ENCODE results near the gene NKX2-8.
"Not testable (repeated sequence)": the region's sequence is repeated elsewhere in the genome, so short reads cannot be mapped to it uniquely, and the experiment has no call there.

NKX2-8 gene

GRCh38 chr14:36579573-36580140 lies 2.8 kb downstream of the NKX2-8 start:
- Histone ChIP-seq H3K4me1 (ENCODE audit: insufficient read depth, low read length) (no peaks in the 10 kb centered on the region), H3K4me3 (ENCODE audit: low read length) (peak overlapping the region; percentile 29; the same call in 1 of the 2 replicates), H3K27ac (ENCODE audit: low read length) (no peak overlapping the region), H3K27me3 (ENCODE audit: insufficient read depth, low read length) (peaks cover 100% of the 10 kb centered on the region), H3K9me3 (ENCODE audit: insufficient read depth, low read depth, low read length) (no peaks in the 10 kb centered on the region; the same call in 1 of the 2 replicates), H3K9ac (ENCODE audit: low read depth, low read length) (no peak overlapping the region), H3K36me3 (ENCODE audit: insufficient read depth, low read depth, low read length) (no peaks in the 10 kb centered on the region)

DNA sequence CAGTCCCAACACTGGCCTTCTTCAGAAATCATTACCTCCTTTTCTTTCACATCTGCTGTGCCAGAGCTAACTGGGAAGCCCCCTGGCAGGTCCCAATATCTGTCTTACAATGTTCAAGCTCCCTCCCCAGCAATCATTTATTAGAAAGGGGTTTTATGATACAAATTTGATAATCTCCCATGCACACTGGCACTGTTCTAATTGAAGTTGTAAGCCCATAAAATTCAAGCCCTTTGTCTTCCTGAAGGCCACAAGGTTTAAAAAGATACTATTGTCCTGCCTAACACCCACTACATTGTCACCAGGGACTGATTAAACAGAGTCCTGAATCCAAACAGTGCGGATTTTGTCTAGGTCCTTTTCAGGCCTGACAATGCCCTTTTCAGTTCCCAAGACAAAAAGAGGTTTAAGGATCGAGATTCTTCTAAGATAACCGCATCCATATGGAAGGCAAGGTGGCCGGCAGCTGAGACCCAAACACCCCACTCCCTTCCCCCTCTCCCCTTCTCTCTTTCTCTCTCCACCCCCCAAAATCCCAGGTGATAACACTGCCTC lies 3.3 kb downstream of the NKX2-8 start:
- peaks cover 100% of the 10 kb centered on the region for H3K27me3 ChIP-seq (ENCODE audit: insufficient read depth, low read length)

DNA sequence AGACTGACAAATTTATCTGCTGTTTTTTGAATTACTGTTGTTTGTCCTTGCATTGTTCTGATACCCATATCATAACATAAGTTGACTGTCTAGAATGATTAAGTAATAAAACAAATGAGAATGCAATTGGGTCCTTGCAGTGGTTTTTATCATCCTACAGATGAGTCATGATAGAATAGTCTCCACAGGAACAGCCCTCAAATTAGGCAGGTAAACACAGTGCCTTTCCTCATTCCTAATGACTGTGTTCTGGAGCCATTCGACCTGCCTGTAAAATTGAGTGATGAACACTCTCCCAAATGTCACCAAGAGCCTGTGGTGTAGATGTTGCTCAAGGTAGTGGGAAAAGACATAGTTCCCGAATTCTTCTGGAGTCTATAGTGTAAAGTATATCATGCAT lies 12.3 kb downstream of the NKX2-8 start:
- Histone ChIP-seq H3K4me3 (ENCODE audit: low read length) (no peak overlapping the region), H3K36me3 (ENCODE audit: insufficient read depth, low read depth, low read length) (no peaks in the 10 kb centered on the region), H3K27me3 (ENCODE audit: insufficient read depth, low read length) (peaks cover 54% of the 10 kb centered on the region), H3K27ac (ENCODE audit: low read length) (no peak overlapping the region), H3K9me3 (ENCODE audit: insufficient read depth, low read depth, low read length) (no peaks in the 10 kb centered on the region), H3K4me1 (ENCODE audit: insufficient read depth, low read length) (no peaks in the 10 kb centered on the region), H3K9ac (ENCODE audit: low read depth, low read length) (no peak overlapping the region)

More for the DNA sequence above, 3.3 kb downstream of the NKX2-8 start:
- H3K36me3 ChIP-seq (ENCODE audit: insufficient read depth, low read depth, low read length) = no peaks in the 10 kb centered on the region
- H3K4me3 ChIP-seq (ENCODE audit: low read length) = no peak overlapping the region
- no peak overlapping the region for H3K9ac ChIP-seq (ENCODE audit: low read depth, low read length)
- no peaks in the 10 kb centered on the region for H3K4me1 ChIP-seq (ENCODE audit: insufficient read depth, low read length)
- no peaks in the 10 kb centered on the region; the same call in 1 of the 2 replicates for H3K9me3 ChIP-seq (ENCODE audit: insufficient read depth, low read depth, low read length)
- no peak overlapping the region for H3K27ac ChIP-seq (ENCODE audit: low read length)

DNA sequence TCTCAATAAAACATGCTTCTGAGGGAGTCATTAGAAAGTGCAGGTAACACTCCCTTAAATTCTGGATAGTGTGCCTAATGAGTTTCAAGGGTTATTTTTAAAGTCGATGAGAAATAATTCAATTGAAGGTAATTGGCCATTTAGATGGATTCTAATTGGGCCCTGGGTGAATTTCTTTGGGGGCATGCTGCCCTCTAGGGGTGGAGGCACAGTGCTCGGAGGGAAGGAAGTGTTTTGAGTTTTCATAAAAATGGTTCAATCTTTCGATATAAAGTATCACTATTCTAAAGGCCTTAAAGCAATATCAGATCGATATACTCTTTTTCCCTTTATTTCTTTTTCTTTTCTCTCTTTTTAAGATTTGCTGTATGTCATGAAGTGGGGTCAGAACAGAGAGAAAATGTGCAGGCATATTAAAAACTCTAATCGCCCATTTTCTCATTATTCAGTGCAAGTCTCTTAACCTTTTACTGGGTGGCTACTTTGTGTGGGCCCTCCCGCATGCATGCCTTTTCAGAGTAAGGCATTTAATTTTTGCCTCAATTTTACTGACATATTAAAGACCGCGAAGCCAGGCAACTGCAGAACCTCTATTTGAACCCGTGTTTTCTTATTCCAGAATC lies 25.5 kb downstream of the NKX2-8 start:
- H3K4me3 ChIP-seq (ENCODE audit: low read length) = no peak overlapping the region
- H3K27ac ChIP-seq (ENCODE audit: low read length) = no peak overlapping the region
- H3K36me3 ChIP-seq (ENCODE audit: insufficient read depth, low read depth, low read length) = no peaks in the 10 kb centered on the region
- no peaks in the 10 kb centered on the region for H3K9me3 ChIP-seq (ENCODE audit: insufficient read depth, low read depth, low read length)
- no peak overlapping the region for H3K9ac ChIP-seq (ENCODE audit: low read depth, low read length)
- H3K4me1 ChIP-seq (ENCODE audit: insufficient read depth, low read length) = peaks cover 11% of the 10 kb centered on the region; the same call in 1 of the 2 replicates
- peaks cover 35% of the 10 kb centered on the region; the same call in 1 of the 2 replicates for H3K27me3 ChIP-seq (ENCODE audit: insufficient read depth, low read length)

DNA sequence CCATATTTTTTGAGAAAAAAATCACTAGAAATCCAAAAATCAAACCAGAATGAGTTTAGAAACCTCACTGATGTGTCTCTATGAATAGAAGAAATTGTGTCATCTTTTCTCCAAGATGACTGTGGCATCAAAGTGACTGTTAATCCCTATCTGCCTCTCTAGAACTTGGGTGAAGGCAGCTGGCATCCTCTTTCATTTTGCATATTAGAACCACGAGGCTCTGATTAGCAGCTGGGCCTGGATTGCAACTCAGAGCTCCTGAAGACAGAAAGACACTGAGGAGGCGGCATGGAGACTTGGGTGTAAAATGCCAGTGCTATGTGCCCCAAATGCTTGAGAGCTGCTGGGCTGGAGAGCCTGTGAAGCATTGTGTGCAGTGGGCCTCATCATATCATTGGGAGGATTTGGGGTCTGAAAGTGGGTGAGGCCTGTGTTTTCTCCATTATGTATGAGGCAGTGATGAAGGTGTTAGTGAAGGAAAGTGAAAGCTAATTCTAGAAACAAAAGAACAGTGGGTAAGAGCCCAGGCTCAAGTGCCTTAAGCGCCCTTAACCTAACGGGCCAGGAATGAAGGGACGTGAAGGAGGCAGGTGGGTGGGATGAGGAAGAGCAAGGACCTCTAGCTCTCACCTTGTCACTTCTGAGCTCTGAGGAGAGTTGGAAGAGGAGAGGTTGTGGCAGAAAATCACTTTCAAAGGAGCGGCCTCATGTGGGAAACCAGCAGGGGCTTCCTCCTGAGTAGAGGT lies 26.2 kb downstream of the NKX2-8 start:
- H3K4me1 ChIP-seq (ENCODE audit: insufficient read depth, low read length) = peaks cover 11% of the 10 kb centered on the region; the same call in 1 of the 2 replicates
- H3K27me3 ChIP-seq (ENCODE audit: insufficient read depth, low read length) = peaks cover 27% of the 10 kb centered on the region; the same call in 1 of the 2 replicates
- H3K36me3 ChIP-seq (ENCODE audit: insufficient read depth, low read depth, low read length) = no peaks in the 10 kb centered on the region
- H3K9me3 ChIP-seq (ENCODE audit: insufficient read depth, low read depth, low read length) = no peaks in the 10 kb centered on the region
- no peak overlapping the region for H3K4me3 ChIP-seq (ENCODE audit: low read length)
- H3K9ac ChIP-seq (ENCODE audit: low read depth, low read length) = no peak overlapping the region
- no peak overlapping the region for H3K27ac ChIP-seq (ENCODE audit: low read length)

DNA sequence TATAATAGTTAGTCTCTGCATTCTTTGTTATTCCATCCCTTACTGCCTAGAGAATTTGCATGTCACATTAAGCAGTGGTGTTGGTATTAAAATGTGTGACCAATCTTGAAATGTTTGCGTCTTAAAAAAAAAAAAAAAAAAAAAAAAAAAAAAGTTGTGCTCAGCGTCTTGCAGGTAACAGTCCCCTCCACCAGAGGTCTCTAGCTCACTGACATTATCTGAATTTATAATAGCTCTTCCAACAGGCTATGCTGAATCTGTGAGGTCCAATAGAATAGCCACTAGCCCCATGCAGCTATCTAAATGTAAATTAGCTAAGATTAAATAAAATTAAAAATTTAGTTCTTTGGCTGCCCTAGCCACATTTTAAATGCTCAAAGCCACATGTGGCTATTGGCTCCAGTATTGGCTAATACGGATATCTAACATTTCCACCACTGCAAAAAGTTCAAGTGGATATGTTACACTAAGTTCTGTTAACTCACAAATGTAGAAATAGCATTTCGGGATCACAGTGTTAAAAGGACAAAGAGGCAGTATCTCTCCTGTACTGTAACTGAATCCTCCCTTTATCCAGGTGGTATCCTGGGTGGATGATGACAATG lies 28.7 kb downstream of the NKX2-8 start:
- no peak overlapping the region for H3K9ac ChIP-seq (ENCODE audit: low read depth, low read length)
- no peak overlapping the region for H3K4me3 ChIP-seq (ENCODE audit: low read length)
- peaks cover 18% of the 10 kb centered on the region for H3K27me3 ChIP-seq (ENCODE audit: insufficient read depth, low read length)
- no peaks in the 10 kb centered on the region for H3K9me3 ChIP-seq (ENCODE audit: insufficient read depth, low read depth, low read length)
- peaks cover 11% of the 10 kb centered on the region; the same call in 1 of the 2 replicates for H3K4me1 ChIP-seq (ENCODE audit: insufficient read depth, low read length)
- no peak overlapping the region for H3K27ac ChIP-seq (ENCODE audit: low read length)
- no peaks in the 10 kb centered on the region for H3K36me3 ChIP-seq (ENCODE audit: insufficient read depth, low read depth, low read length)

DNA sequence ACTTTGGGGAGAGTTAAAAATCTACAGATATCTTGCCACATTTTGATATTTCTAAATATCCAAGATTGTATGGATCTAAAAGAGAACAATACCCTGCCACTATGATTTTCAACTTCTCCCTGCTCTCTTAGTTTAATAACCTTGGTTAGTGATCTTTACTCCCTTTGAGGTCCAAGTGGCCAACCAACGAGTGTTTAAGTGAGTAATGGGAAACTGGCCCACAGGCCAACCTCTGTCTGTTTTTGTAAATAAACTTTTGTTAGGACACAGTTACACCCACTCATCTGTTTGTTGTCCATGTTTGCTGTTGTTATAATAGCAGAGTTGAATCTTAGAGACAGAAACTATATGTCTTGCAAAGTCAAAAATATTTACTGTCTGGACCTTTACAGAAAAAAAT lies 31.5 kb downstream of the NKX2-8 start:
- peaks cover 5% of the 10 kb centered on the region; the same call in 1 of the 2 replicates for H3K4me1 ChIP-seq (ENCODE audit: insufficient read depth, low read length)
- no peak overlapping the region for H3K27ac ChIP-seq (ENCODE audit: low read length)
- H3K9me3 ChIP-seq (ENCODE audit: insufficient read depth, low read depth, low read length) = no peaks in the 10 kb centered on the region
- H3K9ac ChIP-seq (ENCODE audit: low read depth, low read length) = no peak overlapping the region
- peaks cover 12% of the 10 kb centered on the region for H3K27me3 ChIP-seq (ENCODE audit: insufficient read depth, low read length)
- H3K4me3 ChIP-seq (ENCODE audit: low read length) = no peak overlapping the region
- no peaks in the 10 kb centered on the region for H3K36me3 ChIP-seq (ENCODE audit: insufficient read depth, low read depth, low read length)

DNA sequence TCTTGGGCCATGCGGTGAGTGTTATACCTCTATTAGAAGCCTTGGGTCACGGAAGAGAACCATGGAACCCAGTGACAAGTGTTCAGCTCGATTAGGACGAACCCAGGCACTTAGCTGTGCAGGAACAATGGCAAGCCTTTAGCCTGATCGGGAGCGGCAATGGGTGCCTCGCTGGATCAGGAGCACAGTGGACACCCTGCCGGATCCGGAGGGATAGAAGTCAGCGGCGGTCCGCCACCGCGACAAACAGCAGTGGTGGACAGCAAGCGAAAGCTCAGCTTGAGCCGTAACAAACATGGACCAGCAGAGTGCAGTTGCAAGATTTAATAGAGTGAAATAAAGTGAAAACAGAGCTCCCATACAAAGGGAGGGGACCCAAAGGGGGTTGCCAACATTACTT lies 38.1 kb downstream of the NKX2-8 start:
- not testable (repeated sequence) for H3K9ac ChIP-seq (ENCODE audit: low read depth, low read length); H3K27ac ChIP-seq (ENCODE audit: low read length); H3K4me3 ChIP-seq (ENCODE audit: low read length); H3K4me1 ChIP-seq (ENCODE audit: insufficient read depth, low read length); H3K9me3 ChIP-seq (ENCODE audit: insufficient read depth, low read depth, low read length); H3K36me3 ChIP-seq (ENCODE audit: insufficient read depth, low read depth, low read length)
- H3K27me3 ChIP-seq (ENCODE audit: insufficient read depth, low read length) = peaks cover 16% of the 10 kb centered on the region; the same call in 1 of the 2 replicates

- Histone ChIP-seq H3K27me3 (ENCODE audit: insufficient read depth, low read length) (peaks cover 50% of the 10 kb centered on the region), H3K9me3 (ENCODE audit: insufficient read depth, low read depth, low read length) (no peaks in the 10 kb centered on the region)
Observed at GRCh38 chr14:36538051-36538450, 44.4 kb downstream of the NKX2-8 start.

More at GRCh38 chr14:36538051-36538450, 44.4 kb downstream of the NKX2-8 start:
- Histone ChIP-seq H3K9ac (ENCODE audit: low read depth, low read length) (no peak overlapping the region), H3K27ac (ENCODE audit: low read length) (no peak overlapping the region), H3K36me3 (ENCODE audit: insufficient read depth, low read depth, low read length) (no peaks in the 10 kb centered on the region), H3K4me3 (ENCODE audit: low read length) (no peak overlapping the region), H3K4me1 (ENCODE audit: insufficient read depth, low read length) (no peaks in the 10 kb centered on the region)

All from iPS-20b (cell line).